Psoas muscle (tissue), 8 donors: Measurements from ENCODE around the gene ATP6V1G1. TPM values are rescaled to one million over a fixed set of nuclear protein-coding genes. Genes with fewer than 3 reads are reported as not detected.
"Not testable (repeated sequence)": the region's sequence is repeated elsewhere in the genome, so short reads cannot be mapped to it uniquely, and the experiment has no call there.

Experiments used
- ATAC-seq, 4 donors: fragments of 200-7000 bp; cut with Tn5 transposase; one replicate each; pipeline ENCODE4 v1.9.1; 2020; ENCODE audit warnings: moderate library complexity in 3 of 4, mild to moderate bottlenecking in 2 of 4
- DNase-seq, 2 donors: peaks; one replicate each; pipeline ENCODE4 v3.0.0-alpha.2; 2020
- H3K27ac ChIP-seq: fragments of 200-600 bp; one replicate; pipeline ENCODE4 v1.8.0; 2022
- H3K27me3 ChIP-seq, 3 donors: fragments of 200-600 bp in 1 of 3; one replicate each; pipeline versions ENCODE4 v1.6.1 to v1.8.0; 2013 to 2022; ENCODE audit warnings: low read length in 2 of 3, mild to moderate bottlenecking in 2 of 3, moderate library complexity in 1 of 3; ENCODE audit not compliant: insufficient read depth in 3 of 3
- H3K36me3 ChIP-seq, 2 donors: fragments of 200-600 bp in 1 of 2; one replicate each; pipeline versions ENCODE4 v1.6.1 to v1.8.0; 2013 to 2022; ENCODE audit warnings: low read depth in 1 of 2, mild to moderate bottlenecking in 1 of 2, moderate library complexity in 1 of 2; ENCODE audit not compliant: insufficient read depth in 1 of 2
- H3K4me1 ChIP-seq: fragments of 200-600 bp; one replicate; pipeline ENCODE4 v1.8.0; 2022
- H3K4me3 ChIP-seq: fragments of 200-600 bp; one replicate; pipeline ENCODE4 v1.8.0; 2022; ENCODE audit warnings: mild to moderate bottlenecking
- H3K9me3 ChIP-seq: fragments of 200-600 bp; one replicate; pipeline ENCODE4 v1.8.0; 2022
- CTCF ChIP-seq: fragments of 200-600 bp; IDR thresholded peaks from one replicate; pipeline ENCODE4 v1.8.0; 2022; ENCODE audit warnings: antibody characterized with exemption
- WGBS, 3 donors: extraction: QIAGEN DNeasy Blood & Tissue Kit; methylation state at CpG; one replicate each; pipeline versions ENCODE4 v1.1.6 to v1.1.7; 2013; 5-methylcytosine and 5-hydroxymethylcytosine counted together
- intact Hi-C, 2 donors: fragments of 100-400 bp; cut with DNase I; formaldehyde crosslinking; loops; one replicate each; pipeline versions ENCODE4 v1.11.0 to v1.14.2; 2022
- polyA plus RNA-seq, 3 donors: library from polyadenylated mRNA; stranded (reverse); fragments of 200-250 nt; gene quantifications; one replicate each; pipeline ENCODE4 v1.2.3, GENCODE V29; 2013
- total RNA-seq, 4 donors: library from RNA; stranded (reverse); fragmentation: NEBNext Ultra II Directional in 2 of 4; extraction: Animal tissue kit (Norgen Biotek cat#: 25700) in 2 of 4; gene quantifications; one replicate each; pipeline versions ENCODE4 v1.2.1 to v1.2.4, GENCODE V29; 2021 to 2023
- donor health status: healthy with polysubstance abuse.
- donor health status: DM: no; HTN: no; CAD: no; lungs with moderate emphysema.
- donor health status: Bipolar disorder and iron deficiency.
- donor health status: healthy.
- donor health status: DM: yes; HTN: yes; CAD: no.
- donor health status: DM: no; HTN: no; CAD: no.
- donor health status: DM: no; HTN: no; CAD: no.
- donor health status: DM: yes; HTN: yes; CAD: no.

The ATP6V1G1 gene
- total and polyA plus RNA-seq, 7 donors, result 60.9 to 132 (median 98.8) TPM

GRCh38 chr9:114572199-114572598, 15.4 kb upstream of the ATP6V1G1 start:
- DNase-seq (no peak), ATAC-seq (no peak)
- Histone ChIP-seq H3K27ac (no peak overlapping the region), H3K27me3 (no peaks in the 10 kb centered on the region), H3K36me3 (no peaks in the 10 kb centered on the region), H3K4me1 (no peaks in the 10 kb centered on the region), H3K4me3 (no peak overlapping the region), H3K9me3 (no peaks in the 10 kb centered on the region)
- intact Hi-C loops, result no loop called here
- TF ChIP-seq CTCF, result no peak
- WGBS, 3 donors, result 75 to 80% (median 77%) methylated on average over 6 of the region's 6 CpGs

- ATAC-seq (no peak), DNase-seq (no peak)
- H3K27ac ChIP-seq, result no peak overlapping the region
- H3K9me3 ChIP-seq, result no peaks in the 10 kb centered on the region
- no peak for TF ChIP-seq CTCF
- H3K27me3 ChIP-seq, result no peaks in the 10 kb centered on the region
- H3K4me3 ChIP-seq, result no peak overlapping the region
- no peaks in the 10 kb centered on the region for H3K36me3 ChIP-seq
- 24 to 38% (median 34%) methylated on average over 1 of the region's 1 CpG for WGBS, 3 donors
- no peaks in the 10 kb centered on the region for H3K4me1 ChIP-seq
- intact Hi-C loops, result no loop called here
Measured at GRCh38 chr9:114574438-114574837, 13.1 kb upstream of the ATP6V1G1 start.

- H3K36me3 ChIP-seq, H3K27ac ChIP-seq, H3K4me3 ChIP-seq, H3K27me3 ChIP-seq, ATAC-seq, DNase-seq, H3K9me3 ChIP-seq, H3K4me1 ChIP-seq, intact Hi-C loops: not testable (repeated sequence)
- WGBS, 3 donors, result 73 to 79% (median 77%) methylated on average over 5 of the region's 5 CpGs
Measured at GRCh38 chr9:114576779-114577178, 10.8 kb upstream of the ATP6V1G1 start.

- H3K27me3 ChIP-seq, H3K36me3 ChIP-seq, ATAC-seq, H3K4me3 ChIP-seq, H3K27ac ChIP-seq, DNase-seq, intact Hi-C loops, H3K9me3 ChIP-seq, H3K4me1 ChIP-seq: not testable (repeated sequence)
- 73 to 84% (median 84%) methylated on average over 5 of the region's 5 CpGs for WGBS, 3 donors
Measured at GRCh38 chr9:114578134-114578533, 9.4 kb upstream of the ATP6V1G1 start.

- no peaks in the 10 kb centered on the region for H3K4me1 ChIP-seq
- H3K27me3 ChIP-seq, result no peaks in the 10 kb centered on the region
- ATAC-seq (no peak), DNase-seq (no peak)
- no peaks in the 10 kb centered on the region for H3K36me3 ChIP-seq
- WGBS, 3 donors, result 86 to 96% (median 94%) methylated on average over 2 of the region's 2 CpGs
- H3K27ac ChIP-seq, result no peak overlapping the region
- no peak for TF ChIP-seq CTCF
- intact Hi-C loops, result loop anchor here in 1 of 2 donors (10.0 kb wide), 1 partner anchor 176 kb away; no protein-coding TSS in a partner anchor
- H3K4me3 ChIP-seq, result no peak overlapping the region
- H3K9me3 ChIP-seq, result no peaks in the 10 kb centered on the region
Measured at GRCh38 chr9:114580609-114581193, 6.9 kb upstream of the ATP6V1G1 start.
